Activated T-cell treated with anti-CD3 and anti-CD28 coated beads for 24 hours (primary cell): ENCODE data around the gene LHFPL3.
A peak's percentile ranks its signal among the peaks of the same experiment; 100 is the strongest.
"Not testable (repeated sequence)": the region's sequence is repeated elsewhere in the genome, so short reads cannot be mapped to it uniquely, and the experiment has no call there.

Experiments used
- DNase-seq: peaks from one replicate; pipeline ENCODE4 v3.0.0-alpha.2; 2020; ENCODE audit warnings: low read depth

The LHFPL3 gene

DNA sequence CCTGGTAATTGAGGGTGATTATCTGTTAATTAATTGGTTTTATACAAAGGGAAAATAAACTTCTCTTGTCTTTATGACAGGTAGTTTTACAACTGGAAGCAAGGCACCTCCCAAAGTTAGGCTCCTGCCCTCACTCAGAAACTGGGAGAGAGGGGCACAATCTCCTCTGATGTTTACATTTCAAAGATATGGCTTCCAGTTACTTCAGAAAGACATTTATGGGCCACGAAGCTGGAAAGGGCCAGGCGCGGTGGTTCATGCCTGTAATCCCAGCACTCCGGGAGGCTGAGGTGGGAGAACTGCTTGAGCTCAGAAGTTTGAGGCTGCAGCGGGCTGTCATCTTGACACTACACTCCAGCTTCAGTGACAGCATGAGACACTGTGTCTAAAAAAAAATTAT is 570.0 kb downstream of the LHFPL3 start:
- no peak for DNase-seq

DNA sequence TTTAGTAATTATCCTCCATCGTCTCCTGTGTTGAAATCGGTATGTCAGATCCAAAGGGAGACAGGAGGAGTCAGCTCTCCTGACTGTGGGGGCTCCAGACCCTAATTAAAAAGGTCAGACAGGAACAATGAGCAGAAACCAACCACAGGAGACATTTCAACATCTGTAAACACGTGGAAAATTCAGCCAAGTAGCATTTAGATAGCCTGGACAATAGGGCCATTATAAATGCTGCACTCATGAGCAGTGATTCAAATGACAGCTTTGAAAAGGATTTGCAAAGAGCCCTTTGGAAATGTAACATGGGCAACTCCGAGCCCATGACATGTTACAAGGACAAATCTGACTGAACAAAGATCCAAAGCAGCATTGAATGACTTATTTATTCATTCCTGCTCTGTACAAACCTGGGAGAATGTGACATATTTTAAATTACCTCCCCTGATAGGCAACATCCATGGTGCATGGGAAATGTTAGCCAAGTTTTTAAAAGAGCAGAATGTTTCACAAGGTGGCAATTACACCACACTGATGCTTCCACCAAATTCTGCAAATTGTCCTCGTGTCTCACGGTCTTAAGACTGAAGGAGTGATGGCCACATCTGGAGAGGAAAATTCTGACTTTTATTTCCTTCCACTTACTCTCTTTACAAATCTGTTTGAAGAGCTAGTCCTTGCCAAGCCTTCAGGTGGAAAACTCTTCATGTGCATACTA is 572.3 kb downstream of the LHFPL3 start:
- DNase-seq, result no peak

DNA sequence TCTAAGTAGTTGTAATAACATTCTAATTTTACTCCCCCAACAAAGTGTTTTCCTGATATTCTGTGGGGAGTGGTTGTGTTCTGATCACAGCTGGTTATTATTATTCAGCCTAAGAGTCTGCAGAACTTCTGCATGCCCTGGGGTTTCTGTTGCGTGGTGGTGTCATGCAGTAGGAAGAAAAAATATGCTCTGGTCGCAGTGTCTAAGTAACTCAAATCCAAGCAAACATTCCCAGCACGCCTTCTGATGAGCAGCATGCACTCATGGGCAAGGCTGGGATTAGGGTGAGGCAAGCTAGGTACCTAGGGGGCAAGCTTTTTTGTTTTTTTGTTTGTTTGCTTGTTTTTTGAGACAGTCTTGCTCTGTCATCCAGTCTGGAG is 572.8 kb downstream of the LHFPL3 start:
- no peak for DNase-seq

DNA sequence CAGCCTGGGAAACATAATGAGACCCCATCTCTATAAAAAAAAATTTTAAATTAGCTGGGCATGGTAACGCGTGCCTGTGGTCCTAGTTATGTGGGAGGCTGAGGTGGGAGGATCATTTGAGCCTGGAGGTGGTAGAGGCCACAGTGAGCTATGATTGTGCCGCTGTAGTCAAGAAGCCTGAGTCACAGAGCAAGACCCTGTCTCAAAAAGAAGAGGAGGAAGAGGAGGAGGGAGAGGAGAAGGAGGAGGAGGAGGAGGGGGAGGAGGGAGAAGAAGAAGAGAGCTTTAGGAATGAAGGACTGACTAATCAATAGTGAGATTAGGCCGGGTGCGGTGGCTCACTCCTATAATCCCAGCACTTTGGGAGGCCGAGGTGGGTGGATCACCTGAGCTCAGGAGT is 573.8 kb downstream of the LHFPL3 start:
- no peak for DNase-seq

DNA sequence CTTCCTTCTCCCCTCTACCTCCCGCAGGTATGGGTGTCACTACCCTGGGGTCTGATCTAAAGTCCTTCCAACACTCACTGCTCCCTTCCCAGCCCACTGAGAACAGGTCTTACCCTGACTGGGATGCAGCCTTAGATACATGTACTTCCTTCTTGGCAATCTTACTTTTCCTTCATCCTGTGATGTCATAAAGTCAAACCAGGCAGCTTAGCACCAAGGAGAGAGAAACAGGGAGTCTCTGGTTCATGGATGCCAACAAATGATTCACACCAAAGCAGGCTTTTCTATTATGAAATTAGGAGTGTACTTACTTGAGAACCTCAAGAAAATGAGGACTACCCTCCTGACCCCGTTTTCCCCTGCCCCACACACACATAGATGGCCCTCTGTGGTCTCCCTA is 574.6 kb downstream of the LHFPL3 start:
- no peak for DNase-seq

DNA sequence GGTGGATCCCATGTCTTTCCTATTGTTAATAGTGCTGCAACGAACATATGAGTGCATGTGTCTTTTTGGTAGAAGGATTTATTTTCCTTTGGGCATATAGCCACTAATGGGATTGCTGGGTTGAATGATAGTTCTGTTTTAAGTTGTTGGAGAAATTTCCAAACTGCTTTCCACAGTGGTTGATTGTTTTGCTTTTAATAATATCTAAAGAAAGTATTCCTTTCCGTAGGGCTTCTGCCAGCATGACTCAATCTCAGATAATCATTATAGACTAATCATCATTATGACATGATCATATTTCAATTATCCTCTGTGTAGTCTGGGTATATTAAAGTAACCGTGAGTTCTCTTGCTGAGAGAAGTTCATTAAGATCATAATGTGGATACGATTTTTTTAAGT is 575.4 kb downstream of the LHFPL3 start:
- no peak for DNase-seq

DNA sequence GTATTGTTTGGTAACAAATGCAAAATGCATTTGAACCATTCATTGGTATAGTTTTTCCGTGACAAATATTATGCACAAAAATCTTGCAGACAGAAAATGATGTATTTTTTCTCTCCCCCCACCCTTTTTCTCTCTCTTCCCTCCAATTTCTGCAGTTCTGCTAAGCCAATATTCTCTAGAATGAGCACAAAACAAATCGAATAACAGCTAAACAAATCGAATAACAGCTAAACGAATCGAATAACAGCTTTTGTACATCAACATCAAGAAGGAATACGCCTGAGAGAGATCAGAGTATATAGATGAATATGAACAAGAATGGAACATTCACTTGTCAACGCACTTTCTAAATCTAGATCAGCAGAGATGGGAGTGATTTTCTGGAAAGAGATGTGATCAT is 577.6 kb downstream of the LHFPL3 start:
- DNase-seq, result no peak

DNA sequence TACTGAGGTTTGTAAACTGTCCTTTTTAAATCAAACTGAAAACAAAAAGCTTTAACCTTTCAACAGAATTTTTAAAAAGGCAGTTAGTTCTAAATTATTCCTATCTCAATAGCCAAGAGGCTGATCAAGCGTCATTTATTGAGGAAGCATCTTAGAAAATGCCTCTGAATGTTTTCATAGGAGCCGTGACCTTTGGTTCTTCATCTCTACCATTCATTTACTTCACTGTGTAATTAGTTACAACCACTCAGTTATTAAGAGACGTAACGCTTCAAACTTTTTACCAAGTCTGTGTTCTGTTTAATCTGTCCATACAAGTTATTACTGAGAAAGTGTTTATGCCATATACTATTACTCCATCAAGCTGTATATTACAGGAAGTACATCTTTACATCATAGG is 578.2 kb downstream of the LHFPL3 start:
- no peak for DNase-seq

DNA sequence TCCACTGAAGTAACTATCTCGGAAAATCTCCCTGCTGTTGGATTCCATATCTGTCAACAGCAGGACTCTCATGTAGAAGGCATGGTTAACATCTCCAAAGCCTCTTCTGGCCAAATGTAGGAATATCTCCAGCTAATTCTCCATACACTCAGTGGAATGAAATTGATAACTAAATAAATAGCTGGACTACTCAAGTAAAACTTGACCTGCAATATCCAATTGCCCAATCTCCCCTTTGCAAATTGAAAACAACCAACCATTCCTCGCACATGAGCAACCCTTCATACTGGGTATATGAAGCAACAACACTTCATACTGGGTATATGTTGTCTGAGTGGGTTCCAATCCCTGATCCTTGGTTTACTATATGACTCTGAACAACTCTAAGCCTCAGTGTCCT is 580.2 kb downstream of the LHFPL3 start:
- no peak for DNase-seq

DNA sequence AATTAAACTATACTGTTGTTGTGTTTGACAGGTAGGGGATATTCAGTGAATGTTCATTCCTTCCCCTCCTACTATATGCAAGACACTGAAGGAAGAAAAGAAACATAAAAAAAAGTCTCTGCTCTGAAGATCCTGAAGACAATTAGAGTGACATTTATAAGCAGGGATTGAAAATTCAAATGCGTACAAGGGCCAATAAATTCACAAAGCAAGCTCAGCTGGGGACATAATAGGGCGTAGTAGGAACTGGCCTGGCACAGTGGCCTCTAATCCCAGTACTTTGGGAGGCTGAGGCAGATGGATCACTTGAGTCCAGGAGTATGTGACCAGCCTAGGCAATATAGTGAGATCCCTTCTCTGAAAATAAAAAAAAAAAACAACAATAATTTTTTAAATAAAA is 580.7 kb downstream of the LHFPL3 start:
- DNase-seq, result no peak

DNA sequence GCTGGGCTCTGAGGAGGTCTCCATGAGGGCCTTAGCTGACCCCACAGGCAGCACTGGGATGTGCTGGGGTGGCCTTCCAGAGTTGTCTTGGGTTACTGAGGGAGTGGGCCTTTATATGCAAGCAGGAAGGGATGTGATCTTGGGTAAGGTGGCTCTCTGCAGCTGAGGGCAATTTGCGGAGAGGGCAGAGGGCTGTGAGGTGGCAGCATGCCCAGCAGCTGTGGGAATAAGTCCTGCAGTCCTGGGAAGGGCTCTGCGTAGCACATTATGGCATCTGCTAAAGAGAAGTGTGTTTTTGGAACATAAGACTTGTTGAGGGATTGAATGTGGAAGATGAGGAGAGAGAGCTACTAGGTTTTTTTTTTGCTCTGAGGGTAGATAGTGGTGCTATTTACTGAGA is 586.0 kb downstream of the LHFPL3 start:
- no peak for DNase-seq

DNA sequence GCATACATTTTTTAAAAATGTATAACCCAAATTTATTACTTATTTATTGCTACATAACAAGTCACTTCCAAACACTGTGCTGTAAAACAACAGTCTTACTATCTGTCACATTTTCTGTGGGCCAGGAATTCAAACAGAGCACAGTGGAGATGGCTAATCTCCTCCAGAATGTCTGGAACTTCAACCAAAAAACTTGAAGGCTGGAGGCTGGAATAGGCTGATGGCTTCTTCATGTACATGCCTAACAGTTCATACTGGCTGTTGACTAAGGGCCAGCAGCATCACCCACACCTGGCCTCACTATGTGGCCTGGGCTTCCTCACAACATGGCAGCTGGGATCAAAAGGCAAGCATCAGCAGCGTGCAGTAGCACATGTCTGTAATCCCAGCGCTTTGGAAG is 593.2 kb downstream of the LHFPL3 start:
- no peak for DNase-seq

DNA sequence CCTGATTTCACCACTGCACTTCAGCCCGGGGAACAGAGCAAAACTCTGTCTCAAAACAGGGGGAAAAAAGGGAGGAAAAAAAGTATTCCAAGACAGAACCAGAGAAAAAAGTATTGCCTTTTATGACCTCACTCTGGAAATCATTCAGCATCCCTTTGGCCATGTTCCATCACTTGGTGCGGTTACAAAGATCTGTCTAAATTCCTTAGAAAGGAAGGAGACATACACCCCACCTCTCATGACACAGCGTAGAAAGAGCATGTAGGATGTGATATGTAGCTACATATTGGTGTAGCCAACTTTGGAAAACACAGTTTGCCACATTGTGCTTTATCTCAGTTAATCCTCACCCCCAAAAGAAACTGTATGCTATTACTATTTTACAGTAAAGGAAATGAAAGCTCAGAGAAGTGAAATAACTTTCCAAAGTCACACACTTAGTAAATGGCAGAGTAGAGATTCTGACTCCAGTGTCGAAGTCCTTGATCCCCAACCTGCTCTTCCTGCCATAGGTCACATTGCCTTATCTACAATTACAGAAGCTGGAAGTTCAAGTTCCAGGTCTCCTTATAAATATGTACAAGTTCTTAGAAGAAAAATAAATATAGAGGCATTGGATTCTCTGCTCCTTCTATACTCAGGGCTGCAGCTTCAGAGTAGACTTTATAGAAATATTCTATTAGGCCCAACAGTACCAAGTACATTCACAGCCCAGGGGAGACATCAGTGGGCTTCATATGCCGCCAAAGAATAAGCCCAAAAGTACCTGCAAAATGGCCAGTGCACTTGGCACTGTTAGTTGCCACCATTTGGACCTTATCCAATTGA is 594.0 kb downstream of the LHFPL3 start:
- no peak for DNase-seq

DNA sequence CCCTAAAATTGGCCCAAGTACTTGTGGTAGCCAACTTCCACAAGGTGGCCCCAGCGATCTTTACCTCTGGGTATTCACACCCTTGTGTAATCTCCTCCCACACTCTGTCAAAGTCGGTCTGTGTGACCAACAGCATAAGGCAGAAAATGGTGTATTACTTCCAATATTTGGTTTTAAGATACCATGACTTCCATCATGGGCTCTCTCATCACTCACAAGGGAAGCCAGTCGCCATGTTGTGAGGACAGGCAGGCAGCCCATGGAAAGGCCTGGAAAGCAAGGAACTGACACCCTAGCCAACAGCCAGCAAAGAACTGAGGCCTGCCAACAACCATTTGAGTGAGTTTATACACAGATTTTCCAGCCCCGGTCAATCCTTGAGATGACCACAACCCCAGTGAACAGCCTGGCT is 594.6 kb downstream of the LHFPL3 start:
- DNase-seq, result peak; percentile 53

DNA sequence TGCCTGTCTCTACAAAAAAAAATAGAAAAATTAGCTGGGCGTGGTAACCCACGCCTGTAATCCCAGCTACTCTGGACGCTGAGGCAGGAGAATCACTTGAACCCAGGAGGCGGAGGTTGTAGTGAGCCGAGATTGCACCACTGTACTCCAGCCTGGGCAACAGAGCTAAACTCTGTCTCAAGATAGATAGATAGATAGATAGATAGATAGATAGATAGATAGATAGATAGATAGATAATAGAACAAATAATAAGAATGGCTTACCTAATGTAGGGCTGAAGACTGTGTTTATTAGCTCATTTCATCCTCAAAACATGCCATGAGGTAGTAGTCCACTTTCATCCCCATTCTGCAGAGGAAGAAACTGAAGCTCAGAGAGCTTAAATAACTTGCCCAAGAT is 597.8 kb downstream of the LHFPL3 start:
- not testable (repeated sequence) for DNase-seq

DNA sequence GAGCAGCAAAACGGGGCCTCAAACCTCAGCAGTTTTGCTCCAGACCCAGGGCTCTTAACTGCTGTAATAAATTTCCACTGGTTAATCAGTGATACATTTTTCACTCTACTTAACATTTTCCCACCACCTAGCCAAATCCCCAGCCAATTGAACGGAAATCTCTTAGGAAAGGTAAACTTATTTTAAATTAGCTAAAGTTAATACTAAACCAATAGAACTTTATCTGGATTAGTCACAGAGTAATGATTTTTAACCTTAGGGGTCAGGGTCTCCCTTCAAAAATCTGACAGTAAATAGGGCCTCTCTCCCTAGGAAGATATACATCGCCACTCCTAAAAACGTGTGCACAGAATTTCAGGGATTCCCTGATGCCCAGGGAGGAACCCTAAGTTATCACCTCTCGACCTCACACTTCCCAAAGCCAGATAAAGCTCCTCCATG is 598.2 kb downstream of the LHFPL3 start:
- DNase-seq, result no peak

DNA sequence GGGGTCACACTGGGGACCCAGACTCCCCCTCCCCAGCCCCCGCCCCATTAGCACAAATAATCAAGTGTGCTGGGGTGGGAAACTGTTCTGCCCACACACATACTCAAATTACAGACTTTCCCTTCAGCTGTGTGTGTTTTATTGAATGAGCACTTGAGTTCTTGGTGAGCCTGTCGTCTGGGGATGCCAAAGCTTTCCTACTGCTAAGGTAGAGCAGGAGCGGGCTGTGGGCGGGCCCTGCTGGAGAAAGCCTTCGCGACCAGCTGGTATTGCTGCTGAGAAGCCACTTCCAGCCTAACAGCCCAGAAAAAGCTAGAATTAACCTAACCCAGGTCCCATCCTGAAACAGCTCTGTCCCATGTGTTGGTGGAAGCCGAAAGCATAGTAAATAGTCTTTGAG is 598.7 kb downstream of the LHFPL3 start:
- DNase-seq, result no peak

DNA sequence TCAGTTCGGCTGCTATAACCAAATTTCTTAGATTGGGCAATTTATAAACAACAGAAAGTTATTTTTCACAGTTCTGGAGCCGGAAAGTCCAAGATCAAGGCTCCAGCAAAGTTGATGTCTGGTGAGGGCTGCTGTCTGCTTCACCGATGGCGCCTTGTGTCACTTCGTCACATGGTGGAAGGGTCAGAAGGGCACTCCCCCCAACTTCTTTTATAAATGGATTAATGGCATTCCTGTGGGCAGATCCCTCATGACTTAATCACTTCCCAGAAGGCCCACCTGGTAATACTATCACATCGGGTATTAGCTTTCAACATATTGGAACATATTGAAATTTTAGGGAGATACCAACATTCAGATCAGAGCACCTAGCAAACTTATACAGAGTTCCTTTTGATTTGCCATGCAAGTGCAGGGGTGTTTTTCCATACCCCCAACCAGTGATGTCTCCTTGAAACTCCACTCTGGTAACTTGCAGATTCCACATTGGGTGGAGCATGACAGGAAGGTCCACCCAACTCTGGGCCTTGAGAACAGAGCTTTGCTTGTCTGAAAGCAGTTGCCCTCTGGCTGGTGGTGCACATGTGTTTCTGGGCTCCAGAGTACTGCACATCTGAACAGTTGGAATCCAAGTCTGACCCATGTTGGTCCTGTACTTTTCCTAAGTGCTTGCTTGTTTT is 600.5 kb downstream of the LHFPL3 start:
- no peak for DNase-seq

DNA sequence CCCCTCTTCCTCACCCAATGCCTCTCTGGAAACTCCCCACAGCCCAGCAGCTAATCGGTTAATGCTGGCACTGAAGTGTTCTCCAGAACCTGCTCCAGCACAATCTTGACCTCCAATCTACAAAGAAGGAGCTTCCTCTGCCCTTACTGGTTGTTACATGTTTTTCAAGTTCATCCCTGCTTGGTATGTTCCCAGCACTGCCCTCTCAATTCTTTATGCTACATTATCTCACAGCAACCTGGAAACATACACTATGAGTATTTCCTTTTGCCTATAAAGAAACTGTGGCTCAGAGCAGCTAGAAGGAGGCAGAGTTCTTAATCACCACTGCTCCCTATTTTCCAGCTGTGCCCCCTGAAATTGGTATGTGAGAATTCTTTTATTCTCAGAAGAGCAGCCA is 601.5 kb downstream of the LHFPL3 start:
- no peak for DNase-seq

DNA sequence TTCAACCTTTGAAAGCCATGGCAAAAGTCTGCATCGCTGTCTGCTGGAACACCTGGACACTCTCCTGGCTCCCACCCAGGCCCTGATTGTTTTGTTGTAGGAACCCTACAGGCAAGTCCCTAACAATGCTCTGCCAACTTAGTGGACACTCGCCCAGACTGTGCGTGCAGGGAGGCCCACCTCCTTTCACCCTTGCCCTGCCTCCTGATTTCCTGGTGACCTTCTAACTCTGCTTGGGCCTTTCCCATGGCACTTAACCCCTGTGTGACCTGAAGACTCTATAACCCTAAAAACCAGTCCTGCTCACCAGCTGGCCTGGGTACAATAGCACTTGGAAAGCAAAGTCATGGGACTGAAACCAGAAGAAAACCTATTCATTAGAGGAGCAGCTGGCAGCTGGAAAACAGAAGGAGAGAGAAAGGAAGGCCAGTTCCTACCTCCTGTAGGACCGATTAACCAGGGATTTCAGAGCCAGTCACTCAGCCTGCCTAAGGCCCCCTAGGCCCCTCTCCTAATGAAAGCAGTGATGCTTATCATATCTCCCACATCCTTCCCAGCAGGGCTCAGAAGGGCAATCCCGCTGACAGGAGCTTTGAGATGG is 602.9 kb downstream of the LHFPL3 start:
- DNase-seq, result no peak

DNA sequence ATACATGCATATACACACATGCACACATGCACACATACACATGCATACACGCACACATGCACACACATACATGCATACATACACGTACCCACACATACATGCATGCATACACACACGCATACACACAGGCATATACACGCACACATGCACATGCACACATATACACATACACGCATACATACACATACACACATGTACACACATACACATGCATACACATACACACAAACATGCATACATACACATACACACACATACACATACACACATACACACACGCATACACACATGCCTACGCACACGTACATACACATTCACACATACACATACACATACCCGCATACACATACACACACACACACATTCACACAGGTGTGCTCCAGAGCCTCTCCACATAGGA is 604.6 kb downstream of the LHFPL3 start:
- no peak for DNase-seq

DNA sequence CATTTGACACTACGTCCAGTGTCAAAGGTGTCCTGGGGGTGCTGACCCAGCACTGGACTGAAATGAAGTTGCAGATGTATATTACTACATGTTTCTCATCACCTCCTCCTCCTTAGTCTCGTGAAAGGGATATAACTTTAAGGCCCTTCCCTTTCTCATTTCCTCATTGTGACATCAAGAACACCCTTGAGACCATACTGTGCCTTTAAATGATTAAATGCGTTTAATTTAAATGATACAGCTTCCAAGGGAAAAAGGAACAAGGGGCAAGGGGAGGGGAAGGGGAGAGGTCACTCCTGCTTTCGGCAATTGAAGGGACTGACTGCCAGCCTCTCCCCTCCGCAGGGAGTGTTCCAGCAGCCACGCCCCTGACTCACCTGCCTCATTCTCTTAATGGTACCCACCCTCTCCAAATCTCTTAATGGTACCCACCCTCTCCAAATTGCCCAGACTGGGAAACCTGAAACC is 605.2 kb downstream of the LHFPL3 start:
- DNase-seq, result no peak

DNA sequence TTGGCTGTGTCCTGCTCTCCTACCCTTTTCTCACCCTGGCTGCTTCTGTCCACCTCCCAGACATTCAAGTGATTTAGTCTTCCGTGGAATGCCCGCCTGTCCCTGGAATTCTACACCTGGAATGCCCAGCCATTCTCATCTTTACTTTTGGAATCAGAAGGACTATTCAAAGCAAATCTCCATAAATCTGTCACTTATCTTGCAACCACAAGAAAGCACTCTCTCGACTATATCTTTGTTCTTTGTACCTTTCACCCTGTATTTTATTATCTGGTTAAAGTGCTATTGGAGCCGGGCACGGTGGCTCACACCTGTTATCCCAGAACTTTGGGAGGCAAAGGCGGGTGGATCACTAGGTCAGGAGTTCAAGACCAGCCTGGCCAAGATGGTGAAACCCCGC is 606.3 kb downstream of the LHFPL3 start:
- no peak for DNase-seq
